Forelimb muscle (tissue), 1 donor: ENCODE results near the gene LCE1E. TPM values are rescaled to one million over a fixed set of nuclear protein-coding genes. Genes with fewer than 3 reads are reported as not detected.

ENCODE experiments used
- DNase-seq: peaks from one replicate; pipeline ENCODE4 v3.0.0-alpha.2; 2013; ENCODE audit warnings: low read depth
- polyA plus RNA-seq: library from polyadenylated mRNA; unstranded; fragments of 120-200 nt; gene quantifications from one replicate; pipeline ENCODE4 v1.2.1, GENCODE V29; 2013; ENCODE audit not compliant: insufficient read length

LCE1E gene
- polyA plus RNA-seq, 1 donor = not detected

DNA sequence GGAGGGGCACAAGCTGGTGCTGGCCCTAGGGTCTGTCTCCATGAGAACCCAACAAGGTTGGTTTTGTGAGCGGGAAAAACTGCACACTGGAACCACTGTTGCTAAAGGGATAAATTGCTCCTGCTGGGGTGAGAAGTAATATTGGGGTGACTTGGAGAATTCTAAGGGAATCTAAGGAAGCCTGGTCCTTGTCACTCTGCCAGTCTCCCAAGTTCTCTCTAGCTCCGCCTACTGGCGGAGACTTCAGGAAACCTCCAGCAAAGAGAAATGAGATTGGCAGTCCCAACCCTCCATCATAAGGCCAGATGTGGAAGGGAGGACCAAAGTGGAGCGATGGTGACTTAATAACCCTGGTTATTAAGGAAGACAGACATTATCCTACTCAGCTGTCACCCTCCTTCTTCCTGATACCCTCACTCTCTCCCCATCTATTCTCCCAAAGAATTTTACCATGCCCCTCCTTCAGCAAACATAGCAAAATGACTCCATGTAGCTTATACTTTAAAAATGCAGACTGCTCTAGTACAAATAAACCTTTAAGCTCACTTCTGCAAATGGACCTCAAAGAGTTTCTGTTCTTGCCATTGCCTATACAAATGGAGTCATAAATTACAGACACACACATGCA lies 8.4 kb upstream of the LCE1E start:
- DNase-seq = no peak

GRCh38 chr1:152783095-152783494 lies 3.0 kb upstream of the LCE1E start:
- no peak for DNase-seq

- DNase-seq = no peak
Measured at GRCh38 chr1:152795686-152796085, 9.6 kb downstream of the LCE1E start.

DNA sequence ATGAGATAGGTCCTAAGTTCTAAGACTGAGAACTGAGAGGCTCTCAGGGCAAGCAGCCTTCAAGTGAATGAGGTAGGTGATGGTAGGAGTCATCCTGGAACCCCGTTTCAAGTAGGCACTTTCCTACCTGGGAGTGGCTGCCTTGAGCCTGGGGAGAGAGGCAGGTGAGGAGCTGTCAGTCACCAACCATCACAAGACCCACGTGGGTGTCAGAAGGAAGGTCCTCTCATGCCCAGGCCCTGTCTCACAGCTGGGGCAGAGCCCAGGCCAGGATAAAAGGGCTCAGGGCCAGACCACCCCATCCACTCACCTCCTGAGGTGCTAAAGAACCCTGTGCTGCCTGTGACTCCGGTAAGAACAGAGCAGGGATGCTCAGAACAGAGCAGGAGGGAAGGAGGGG lies 10.4 kb downstream of the LCE1E start, which contains the start of gene LCE1D:
Gene LCE1D, plus strand, starts transcription at position 301 of the 400 bp plus-strand sequence. CDS start 1,074 bp downstream, outside the sequence.
- DNase-seq = no peak

DNA sequence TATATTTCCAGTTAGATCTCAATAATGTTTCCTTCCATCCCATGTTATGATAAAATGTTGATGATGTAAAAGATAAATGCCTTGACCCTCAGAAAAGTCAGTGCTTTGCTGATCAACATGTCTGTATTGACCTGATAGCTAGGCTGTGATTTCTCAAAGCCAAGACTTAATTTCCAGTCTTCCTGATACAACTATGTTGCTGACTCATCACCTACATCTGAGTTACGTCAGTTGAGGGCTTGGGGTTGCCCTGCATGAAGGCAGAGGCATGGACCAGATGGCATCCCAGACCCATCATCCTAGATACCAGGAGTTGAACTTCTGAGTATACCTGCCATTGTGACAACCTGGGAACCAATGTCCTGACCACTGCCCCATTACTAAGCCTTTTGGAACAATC lies 15.3 kb downstream of the LCE1E start:
- DNase-seq = no peak

GRCh38 chr1:152806576-152806975 lies 20.5 kb downstream of the LCE1E start, which contains the start of gene LCE1C:
TSS of gene LCE1C (minus strand) at chr1:152806651. CDS start at chr1:152805478, 1,173 bp downstream.
- no peak for DNase-seq

GRCh38 chr1:152811050-152811449 lies 25.0 kb downstream of the LCE1E start:
- no peak for DNase-seq

GRCh38 chr1:152811671-152812070 lies 25.6 kb downstream of the LCE1E start, which contains the start of gene LCE1B:
TSS of gene LCE1B (plus strand) at chr1:152811971. CDS start at chr1:152812447, 476 bp downstream.
- DNase-seq = no peak

DNA sequence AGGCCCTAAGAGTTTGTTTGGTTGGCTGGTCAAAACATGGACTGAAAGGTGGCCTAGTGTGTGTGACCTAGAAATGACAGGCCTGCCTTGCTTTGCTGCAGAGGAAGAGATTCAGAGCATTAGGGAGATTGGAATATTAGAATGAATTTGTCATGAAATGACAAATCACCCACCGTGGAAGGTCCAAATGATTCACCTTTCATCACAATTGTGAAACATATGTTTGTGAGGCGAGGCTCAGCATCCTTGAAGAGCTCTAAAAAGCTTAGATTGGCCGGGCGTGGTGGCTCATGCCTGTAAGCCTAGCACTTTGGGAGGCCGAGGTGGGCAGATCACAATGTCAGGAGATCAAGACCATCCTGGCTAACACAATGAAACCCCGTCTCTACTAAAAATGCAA lies 31.3 kb downstream of the LCE1E start:
- no peak for DNase-seq

DNA sequence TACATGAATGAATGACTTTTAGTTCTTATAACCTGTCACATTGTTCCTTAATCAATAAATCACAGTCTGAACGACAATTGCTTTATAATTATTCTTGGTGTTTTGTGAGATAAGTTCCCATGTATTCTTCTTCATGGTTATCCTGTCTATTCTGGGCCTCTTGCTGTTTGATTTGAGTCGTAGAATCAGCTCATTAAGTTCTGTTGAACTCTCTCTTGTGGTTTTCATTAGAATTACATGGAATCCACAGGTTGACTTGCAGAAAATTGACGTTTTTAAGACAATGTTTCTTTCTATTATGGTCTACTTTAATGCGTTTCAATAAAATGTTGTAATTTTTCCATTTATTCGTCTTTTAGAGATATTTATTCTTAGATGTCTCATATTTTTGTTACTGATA lies 37.2 kb downstream of the LCE1E start:
- no peak for DNase-seq

DNA sequence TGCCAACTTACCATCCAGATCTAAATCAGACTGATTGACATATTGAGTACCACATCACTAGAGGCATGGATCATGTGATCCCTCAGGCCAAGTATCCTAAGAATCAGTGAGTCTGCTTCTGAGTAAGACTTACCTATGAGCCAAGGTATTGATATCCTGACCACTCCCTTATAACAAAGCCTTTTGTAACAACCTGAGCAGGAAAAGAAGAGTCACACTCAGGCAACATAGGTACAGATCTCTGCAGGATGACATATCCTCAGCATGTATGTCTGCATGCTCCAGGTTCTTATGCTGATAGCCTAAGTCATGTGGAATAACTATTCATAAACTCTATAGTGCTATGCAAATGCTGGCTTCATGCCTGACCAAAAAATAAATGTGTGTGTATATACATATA lies 38.9 kb downstream of the LCE1E start:
- no peak for DNase-seq

DNA sequence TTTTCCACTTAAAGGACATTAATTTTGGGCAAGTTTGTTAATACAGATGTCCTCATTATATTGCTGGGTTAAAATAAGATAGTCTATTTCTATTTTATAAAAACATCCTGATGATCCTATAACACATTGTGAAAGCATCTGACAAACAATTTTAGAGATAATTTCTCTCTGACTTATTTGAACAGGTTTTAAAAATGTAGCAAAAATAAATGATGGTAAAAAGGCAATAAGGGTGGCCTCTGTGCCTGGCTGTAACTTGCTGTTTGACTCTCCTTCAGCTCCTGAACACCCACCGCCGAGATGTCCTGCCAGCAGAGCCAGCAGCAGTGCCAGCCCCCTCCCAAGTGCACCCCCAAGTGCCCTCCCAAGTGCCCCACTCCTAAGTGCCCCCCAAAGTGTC lies 41.1 kb downstream of the LCE1E start, which contains the start of gene LCE1A:
Gene LCE1A, plus strand, starts transcription at position 301 of the 400 bp plus-strand sequence. Its CDS starts 0 bp downstream, at position 301.
- no peak for DNase-seq

DNA sequence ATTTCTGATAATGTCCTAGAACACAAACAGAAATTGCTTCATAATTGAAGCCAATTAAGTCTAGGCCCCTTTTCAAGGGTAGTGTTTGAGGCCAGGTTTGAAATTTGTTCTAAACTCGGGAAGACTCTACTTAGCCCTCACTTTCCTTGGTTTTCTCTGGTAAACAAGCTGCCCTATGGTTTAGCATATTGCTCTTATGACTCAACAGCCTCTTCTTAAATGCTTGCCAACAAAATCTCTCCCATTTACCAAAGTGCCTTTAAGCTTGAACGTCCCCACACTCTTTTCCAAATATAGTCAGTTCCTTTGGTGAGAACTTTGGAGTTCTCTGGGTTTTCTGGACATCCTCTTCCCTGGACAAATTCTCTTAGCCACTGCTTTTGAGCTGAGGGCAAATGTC lies 50.8 kb downstream of the LCE1E start:
- DNase-seq = no peak

Other genes with a start within 250 kb of the LCE1E start
- not detected for gene LCE3E, start 219.5 kb upstream of the LCE1E start, polyA plus RNA-seq
- not detected for gene LCE3D, start 205.7 kb upstream of the LCE1E start, polyA plus RNA-seq
- gene LCE3C, start 186.0 kb upstream of the LCE1E start, polyA plus RNA-seq = not detected
- not detected for gene LCE3B, start 172.4 kb upstream of the LCE1E start, polyA plus RNA-seq
- gene LCE3A, start 163.2 kb upstream of the LCE1E start, polyA plus RNA-seq = not detected
- gene LCE2D, start 122.9 kb upstream of the LCE1E start, polyA plus RNA-seq = not detected
- not detected for gene LCE2C, start 111.0 kb upstream of the LCE1E start, polyA plus RNA-seq
- not detected for gene LCE2B, start 100.1 kb upstream of the LCE1E start, polyA plus RNA-seq
- gene LCE2A, start 87.9 kb upstream of the LCE1E start, polyA plus RNA-seq = not detected
- gene LCE4A, start 78.1 kb upstream of the LCE1E start, polyA plus RNA-seq = not detected
- not detected for gene KPRP, start 28.2 kb upstream of the LCE1E start, polyA plus RNA-seq
- not detected for gene LCE1F, start 11.1 kb upstream of the LCE1E start, polyA plus RNA-seq
- not detected for gene LCE1D, start 10.5 kb downstream of the LCE1E start, polyA plus RNA-seq
- gene LCE1C, start 20.4 kb downstream of the LCE1E start, polyA plus RNA-seq = not detected
- not detected for gene LCE1B, start 25.7 kb downstream of the LCE1E start, polyA plus RNA-seq
- gene LCE1A, start 41.2 kb downstream of the LCE1E start, polyA plus RNA-seq = not detected
- gene LCE6A, start 56.6 kb downstream of the LCE1E start, polyA plus RNA-seq = not detected
- not detected for gene LCE7A, start 73.7 kb downstream of the LCE1E start, polyA plus RNA-seq
- gene SMCP, start 92.1 kb downstream of the LCE1E start, polyA plus RNA-seq = not detected
- not detected for gene IVL, start 122.3 kb downstream of the LCE1E start, polyA plus RNA-seq
- not detected for gene SPRR5, start 160.9 kb downstream of the LCE1E start, polyA plus RNA-seq
- not detected for gene SPRR4, start 184.4 kb downstream of the LCE1E start, polyA plus RNA-seq
- gene SPRR1A, start 197.8 kb downstream of the LCE1E start, polyA plus RNA-seq = not detected
- not detected for gene SPRR3, start 215.5 kb downstream of the LCE1E start, polyA plus RNA-seq
- gene SPRR1B, start 244.9 kb downstream of the LCE1E start, polyA plus RNA-seq = not detected